K562 (cell line): ENCODE data around the gene ERCC6L. TPM values are rescaled to one million over a fixed set of nuclear protein-coding genes. Genes with fewer than 3 reads are reported as not detected.

Experiments used
- CBFA2T2 ChIP-seq: fragments of 450-650 bp; conservative IDR thresholded peaks from 2 replicates; pipeline ENCODE4 v1.6.1; 2017; ENCODE audit warnings: mild to moderate bottlenecking
- ELF1 ChIP-seq: fragments of 200-800 bp; sonication (Bioruptor generic); IDR thresholded peaks from 2 replicates; pipeline ENCODE4 v1.6.1; 2016; ENCODE audit warnings: missing genetic modification characterization, missing compliant biosample characterization
- KLF1 ChIP-seq: fragments of 450-650 bp; IDR thresholded peaks from 2 replicates; pipeline ENCODE4 v1.6.1; 2016; ENCODE audit warnings: missing genetic modification characterization, missing compliant biosample characterization
- NR2F6 ChIP-seq: fragments of 450-650 bp; formaldehyde crosslinking; IDR thresholded peaks from 2 replicates; pipeline ENCODE4 v1.4.0; 2020; ENCODE audit warnings: mild to moderate bottlenecking
- RCOR1 ChIP-seq, 2 experiments: IDR thresholded peaks; 2 replicates each; pipeline ENCODE4 v1.6.1; 2012; ENCODE audit warnings: low read depth in 2 of 2, low read length in 2 of 2, borderline replicate concordance in 1 of 2, improper control_type of control experiment in 1 of 2
- XRCC3 ChIP-seq: fragments of 450-650 bp; IDR thresholded peaks from 2 replicates; pipeline ENCODE4 v1.6.1; 2017; ENCODE audit warnings: mild to moderate bottlenecking, moderate library complexity
- ZFP1 ChIP-seq: fragments of 450-650 bp; formaldehyde crosslinking; IDR thresholded peaks from 2 replicates; pipeline ENCODE4 v1.4.0; 2020; ENCODE audit warnings: mild to moderate bottlenecking, mixed read lengths
- ZNF318 ChIP-seq, 2 experiments: fragments of 450-650 bp; IDR thresholded peaks; 2 replicates each; pipeline ENCODE4 v1.6.1; 2016; ENCODE audit warnings: mild to moderate bottlenecking in 2 of 2, borderline replicate concordance in 1 of 2, low read depth in 1 of 2, moderate library complexity in 1 of 2
- polyA plus RNA-seq, 8 experiments: library from polyadenylated mRNA; depleted of rRNA in 4 of 8; stranded (reverse) in 5 of 8; unstranded in 3 of 8; fragments of >200 nt; fragmentation: Nextera tagmentation in 2 of 8; fragmentation: Illumina TruSeq in 1 of 8; extraction: Ambion mirVana in 2 of 8; extraction: Trizol in 1 of 8; gene quantifications; 2 replicates each; pipeline versions ENCODE4 v1.2.1 to v1.2.3, GENCODE V29; 2011 to 2014; ENCODE audit warnings: inconsistent platforms in 1 of 8, missing spikeins in 1 of 8
- total RNA-seq, 7 experiments: library from RNA; depleted of rRNA in 6 of 7; stranded (reverse); fragments of >200 nt in 6 of 7; fragmentation: Illumina TruSeq in 2 of 7; extraction: Trizol in 2 of 7; gene quantifications; 2 replicates each; pipeline versions ENCODE4 v1.2.1 to v1.2.3, GENCODE V29; 2011 to 2021; ENCODE audit warnings: low replicate concordance in 1 of 7

ERCC6L gene
- total and polyA plus RNA-seq, 9 of the 15 experiments (the other 6 are each of a cell fraction or from before 2014, with no cell fraction given) = 6.4 to 17.4 (median 11.9) TPM

- no peak for TF ChIP-seq XRCC3
- TF ChIP-seq ZNF318 (IDR thresholded peaks at IDR 0.05; ENCODE audit: borderline replicate concordance in 1 of 2, low read depth in 1 of 2) = no peak
- no peak for TF ChIP-seq NR2F6
- TF ChIP-seq ELF1 (tag) = no peak
- TF ChIP-seq CBFA2T2 = 0 out of 2 replicates have a peak, but pooled peaks have one; percentile 25
- TF ChIP-seq RCOR1 (IDR thresholded peaks at IDR 0.05; ENCODE audit: borderline replicate concordance in 1 of 2, low read depth in 2 of 2, low read length in 2 of 2) = 0 out of 4 replicates have a peak, but pooled peaks of 1 of the 2 experiments have one; percentile 29
- TF ChIP-seq ZFP1 (CRISPR knock-in tag) = no peak
- TF ChIP-seq KLF1 (tag) = no peak
Measured at GRCh38 chrX:72258174-72258573, 19.3 kb upstream of the ERCC6L start (continued).
